Bronchial epithelial cell (primary cell): Measurements from ENCODE around the gene FAM193A. TPM values are rescaled to one million over a fixed set of nuclear protein-coding genes. Genes with fewer than 3 reads are reported as not detected.
"Not testable (repeated sequence)": the region's sequence is repeated elsewhere in the genome, so short reads cannot be mapped to it uniquely, and the experiment has no call there.

ENCODE experiments used
- DNase-seq: peaks from one replicate; pipeline ENCODE4 v3.0.0-alpha.2; 2010; ENCODE audit warnings: low read depth
- FAIRE-seq: peaks from 2 replicates; lab custom pipeline; 2011; peaks lifted over from hg19 to GRCh38; lab: Jason Lieb, UNC
- H3K27me3 ChIP-seq: 2 replicates; pipeline ENCODE4 v1.5.1; 2011; ENCODE audit warnings: low read length; ENCODE audit not compliant: control insufficient read depth, insufficient read depth
- H3K36me3 ChIP-seq: 2 replicates; pipeline ENCODE4 v1.5.1; 2011; ENCODE audit warnings: low read length; ENCODE audit not compliant: control insufficient read depth, insufficient read depth
- H3K4me3 ChIP-seq: 2 replicates; pipeline ENCODE4 v1.5.1; 2011; ENCODE audit warnings: mild to moderate bottlenecking, low read depth, low read length, control low read depth
- CTCF ChIP-seq: IDR thresholded peaks from 2 replicates; pipeline ENCODE4 v1.5.1; 2011; ENCODE audit warnings: mild to moderate bottlenecking, moderate library complexity, low read length, control low read depth, inconsistent platforms; ENCODE audit not compliant: insufficient read depth, severe bottlenecking
- total RNA-seq: library from RNA; depleted of rRNA; stranded (reverse); fragments of >200 nt; gene quantifications from 2 replicates; pipeline ENCODE4 v1.2.1, GENCODE V29; 2014

Gene FAM193A
- total RNA-seq, 1 donor from 2014 or later, result 6.6 TPM

- TF ChIP-seq CTCF, result no peak
- no peak for FAIRE-seq
Observed at GRCh38 chr4:2734612-2735011, 198.2 kb downstream of the FAM193A start.

GRCh38 chr4:2735869-2736268, 199.4 kb downstream of the FAM193A start:
- FAIRE-seq (no peak), DNase-seq (no peak)
- Histone ChIP-seq H3K27me3 (no peaks in the 10 kb centered on the region), H3K36me3 (peaks cover 9% of the 10 kb centered on the region), H3K4me3 (no peak overlapping the region)
- TF ChIP-seq CTCF, result no peak

More at GRCh38 chr4:2734612-2735011, 198.2 kb downstream of the FAM193A start:
- Histone ChIP-seq H3K27me3 (no peaks in the 10 kb centered on the region), H3K4me3 (no peak overlapping the region), H3K36me3 (peaks cover 9% of the 10 kb centered on the region)
- DNase-seq, result no peak

GRCh38 chr4:2738296-2738695, 201.8 kb downstream of the FAM193A start:
- not testable (repeated sequence) for H3K36me3 ChIP-seq, H3K27me3 ChIP-seq, H3K4me3 ChIP-seq, FAIRE-seq, DNase-seq

GRCh38 chr4:2741626-2742025, 205.2 kb downstream of the FAM193A start:
- DNase-seq, result no peak
- peaks cover 19% of the 10 kb centered on the region for H3K36me3 ChIP-seq
- no peaks in the 10 kb centered on the region for H3K27me3 ChIP-seq
- H3K4me3 ChIP-seq, result no peak overlapping the region
- no peak for TF ChIP-seq CTCF
- no peak for FAIRE-seq

GRCh38 chr4:2742081-2742822, 205.8 kb downstream of the FAM193A start:
- H3K4me3 ChIP-seq, result no peak overlapping the region
- H3K36me3 ChIP-seq, result peaks cover 22% of the 10 kb centered on the region
- FAIRE-seq (no peak), DNase-seq (no peak)
- no peaks in the 10 kb centered on the region for H3K27me3 ChIP-seq
- TF ChIP-seq CTCF, result no peak

GRCh38 chr4:2742823-2743517, 206.5 kb downstream of the FAM193A start:
- no peaks in the 10 kb centered on the region for H3K27me3 ChIP-seq
- no peak for TF ChIP-seq CTCF
- DNase-seq, result no peak
- no peak overlapping the region for H3K4me3 ChIP-seq
- H3K36me3 ChIP-seq, result peaks cover 27% of the 10 kb centered on the region
- no peak for FAIRE-seq
